NOMO-1 (cell line): ENCODE results near the gene CDC20.

Experiments used
- DNase-seq, 2 experiments: peaks; one replicate each; lab custom pipeline; 2025; ENCODE audit not compliant: unreplicated experiment in 2 of 2; lab: John Stamatoyannopoulos, UW

Gene CDC20

GRCh38 chr1:43358746-43359693 is at the start of gene CDC20:
TSS of gene CDC20 (plus strand) at chr1:43358981. CDS start at chr1:43359216, 235 bp downstream.
- peak; percentile 98 to 99 for DNase-seq

DNA sequence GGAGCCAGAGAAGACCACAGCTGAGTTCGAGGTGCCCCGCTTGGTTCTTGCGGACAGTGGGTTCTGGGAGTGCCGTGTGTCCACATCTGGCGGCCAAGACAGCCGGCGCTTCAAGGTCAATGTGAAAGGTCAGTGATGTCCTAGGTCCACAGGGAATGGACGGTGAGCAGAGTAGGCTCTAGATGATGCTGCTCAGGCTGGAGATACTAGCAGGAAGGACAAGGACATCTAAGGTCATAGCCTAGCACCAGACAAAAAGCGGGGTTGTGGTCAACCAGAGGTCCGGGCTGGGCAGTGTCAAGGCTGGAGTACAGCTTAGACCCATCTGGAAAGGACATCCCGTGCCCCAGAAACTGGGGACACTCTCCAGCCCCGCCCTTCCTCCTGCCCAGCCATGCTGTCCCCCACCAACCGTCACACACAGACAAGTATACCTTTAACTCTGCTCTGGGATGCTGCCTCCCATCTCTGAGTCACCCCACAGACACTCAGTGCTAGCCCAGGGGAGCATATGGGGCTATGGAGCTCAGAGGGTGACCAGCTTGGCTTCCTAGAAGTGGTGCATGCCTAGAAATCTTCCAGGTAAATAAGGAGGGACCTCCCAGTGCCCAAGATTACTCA is 49.3 kb upstream of the CDC20 start:
- no peak for DNase-seq

DNA sequence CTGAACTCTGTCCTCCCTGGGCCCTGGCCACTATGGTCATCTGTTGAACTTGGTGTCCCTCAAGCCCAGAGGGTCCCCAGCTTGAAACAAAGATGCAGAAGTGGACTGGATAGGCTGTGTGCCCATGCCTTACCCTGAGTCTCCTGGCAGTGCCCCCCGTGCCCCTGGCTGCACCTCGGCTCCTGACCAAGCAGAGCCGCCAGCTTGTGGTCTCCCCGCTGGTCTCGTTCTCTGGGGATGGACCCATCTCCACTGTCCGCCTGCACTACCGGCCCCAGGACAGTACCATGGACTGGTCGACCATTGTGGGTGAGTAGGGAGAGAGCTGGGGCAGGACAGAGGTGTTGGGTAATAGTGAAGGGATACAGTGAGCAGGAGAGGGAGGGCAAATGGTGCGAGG is 47.3 kb upstream of the CDC20 start:
- no peak for DNase-seq

GRCh38 chr1:43312212-43312623 is 46.6 kb upstream of the CDC20 start:
- no peak for DNase-seq

DNA sequence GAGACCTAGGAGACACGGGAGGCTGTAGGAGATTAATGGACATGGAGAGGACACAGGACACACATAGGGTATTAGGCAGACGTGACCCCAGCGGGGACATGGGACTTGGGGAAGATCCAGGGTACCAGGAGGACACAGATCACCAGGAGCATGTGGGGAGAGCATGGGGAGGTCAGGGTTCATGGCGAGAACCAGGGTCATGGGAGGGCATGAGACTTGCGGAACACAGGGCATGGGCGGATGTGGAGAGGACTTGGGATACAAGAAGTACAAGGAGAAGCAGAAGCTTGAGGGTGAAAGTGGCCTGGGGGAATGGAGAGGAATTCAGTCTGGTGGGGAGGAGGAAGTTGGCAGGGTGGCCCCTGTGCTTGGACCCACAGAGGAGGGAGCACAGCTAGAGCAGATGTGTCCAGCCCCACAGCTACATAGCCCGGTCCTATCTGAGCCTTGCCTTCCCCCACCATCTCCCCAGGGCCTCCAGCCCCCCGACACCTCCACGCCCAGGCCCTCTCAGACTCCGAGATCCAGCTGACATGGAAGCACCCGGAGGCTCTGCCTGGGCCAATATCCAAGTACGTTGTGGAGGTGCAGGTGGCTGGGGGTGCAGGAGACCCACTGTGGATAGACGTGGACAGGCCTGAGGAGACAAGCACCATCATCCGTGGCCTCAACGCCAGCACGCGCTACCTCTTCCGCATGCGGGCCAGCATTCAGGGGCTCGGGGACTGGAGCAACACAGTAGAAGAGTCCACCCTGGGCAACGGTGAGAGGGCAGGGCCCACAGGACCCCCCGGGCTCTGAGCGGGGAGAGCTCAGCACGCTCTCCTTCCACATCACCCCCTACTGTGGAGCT is 45.9 kb upstream of the CDC20 start:
- DNase-seq: no peak

DNA sequence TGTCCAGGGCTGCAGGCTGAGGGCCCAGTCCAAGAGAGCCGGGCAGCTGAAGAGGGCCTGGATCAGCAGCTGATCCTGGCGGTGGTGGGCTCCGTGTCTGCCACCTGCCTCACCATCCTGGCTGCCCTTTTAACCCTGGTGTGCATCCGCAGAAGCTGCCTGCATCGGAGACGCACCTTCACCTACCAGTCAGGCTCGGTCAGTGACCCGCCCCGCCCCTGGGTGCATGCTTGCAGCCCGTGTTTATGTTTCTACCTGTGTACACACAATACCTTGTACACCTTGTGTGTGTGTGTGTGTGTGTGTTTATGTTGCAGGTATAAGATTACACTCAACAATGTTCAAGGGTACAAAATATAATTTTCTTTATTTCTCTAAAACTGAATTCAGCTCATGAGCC is 45.0 kb upstream of the CDC20 start:
- DNase-seq: no peak

- no peak for DNase-seq
These were observed 44.5 kb upstream of the CDC20 start for GRCh38 chr1:43314233-43314632.

- DNase-seq: no peak
These were observed 43.3 kb upstream of the CDC20 start for GRCh38 chr1:43315481-43315880.

GRCh38 chr1:43315963-43316737 is 42.6 kb upstream of the CDC20 start:
- DNase-seq: no peak

GRCh38 chr1:43316738-43317520 is 41.9 kb upstream of the CDC20 start:
- DNase-seq: no peak

- DNase-seq: no peak
These were observed 40.8 kb upstream of the CDC20 start for GRCh38 chr1:43317817-43318471.

DNA sequence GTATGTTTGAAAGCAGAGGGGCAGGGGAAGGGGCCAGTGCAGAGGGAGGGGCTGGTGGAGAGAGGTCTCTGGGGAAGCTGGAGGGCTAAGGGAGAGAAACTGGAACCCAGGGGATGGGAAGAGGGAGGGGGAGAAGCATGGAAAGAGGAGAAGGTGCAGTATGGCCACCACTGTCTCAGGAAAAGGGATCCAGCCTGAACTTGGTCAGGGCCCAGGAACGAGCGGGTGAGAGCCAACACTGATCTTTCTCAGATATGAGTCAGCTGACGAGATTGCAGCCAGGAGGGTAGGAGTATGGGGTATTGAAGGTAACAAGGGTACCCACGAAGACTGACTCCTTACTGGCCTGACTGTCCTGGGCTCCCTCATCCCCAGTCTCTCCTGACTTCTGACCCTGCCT is 40.0 kb upstream of the CDC20 start:
- DNase-seq: no peak

GRCh38 chr1:43319288-43319687 is 39.5 kb upstream of the CDC20 start:
- no peak for DNase-seq

- DNase-seq: no peak
These were observed 39.0 kb upstream of the CDC20 start for GRCh38 chr1:43319766-43320165.

DNA sequence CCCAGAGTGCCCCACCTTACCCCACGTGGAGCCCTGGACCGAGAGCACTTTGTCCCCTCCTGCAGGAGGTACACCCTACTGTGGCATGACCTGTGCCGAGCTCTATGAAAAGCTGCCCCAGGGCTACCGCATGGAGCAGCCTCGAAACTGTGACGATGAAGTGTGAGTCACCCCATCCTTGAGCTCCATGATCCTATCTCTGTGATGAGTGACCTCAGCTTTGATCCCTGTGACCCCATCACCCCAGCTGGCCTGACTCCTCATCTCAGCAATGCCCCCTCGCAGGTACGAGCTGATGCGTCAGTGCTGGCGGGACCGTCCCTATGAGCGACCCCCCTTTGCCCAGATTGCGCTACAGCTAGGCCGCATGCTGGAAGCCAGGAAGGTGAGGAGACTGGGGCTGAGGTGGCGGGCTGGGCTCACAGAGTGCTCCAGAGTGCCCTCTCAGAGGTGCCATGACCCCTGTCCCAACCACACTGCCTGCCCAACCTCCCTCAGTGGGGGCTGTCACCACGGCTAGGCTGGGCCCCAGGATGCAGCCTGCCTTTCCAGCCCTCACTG is 37.4 kb upstream of the CDC20 start:
- DNase-seq: no peak

GRCh38 chr1:43322506-43322905 is 36.3 kb upstream of the CDC20 start:
- no peak for DNase-seq

- no peak for DNase-seq
These were observed 34.0 kb upstream of the CDC20 start for GRCh38 chr1:43324810-43325209.

DNA sequence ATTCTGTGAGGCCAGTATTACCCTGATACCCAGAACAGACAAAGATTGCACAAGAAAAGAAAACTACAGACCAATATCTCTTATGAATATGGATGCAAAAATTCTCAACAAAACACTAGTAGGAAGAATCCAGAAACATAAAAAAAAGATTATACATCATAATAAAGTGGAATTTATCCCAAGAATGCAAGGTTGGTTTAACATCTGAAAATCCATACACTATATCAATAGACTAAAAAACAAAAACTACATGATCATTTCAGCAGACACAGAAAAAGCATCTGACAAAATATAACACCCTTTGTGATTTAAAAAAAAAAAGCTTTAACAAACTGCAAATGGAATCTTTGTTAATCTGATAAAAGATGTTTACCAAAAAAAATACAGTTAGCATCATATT is 33.4 kb upstream of the CDC20 start:
- DNase-seq: no peak
